ENCODE measurements around the gene CAV3. TPM values are rescaled to one million over a fixed set of nuclear protein-coding genes. Genes with fewer than 3 reads are reported as not detected.

The CAV3 gene
- total and polyA plus RNA-seq, 7 donors: 20.5 to 71.1 (median 49.3) TPM

DNA sequence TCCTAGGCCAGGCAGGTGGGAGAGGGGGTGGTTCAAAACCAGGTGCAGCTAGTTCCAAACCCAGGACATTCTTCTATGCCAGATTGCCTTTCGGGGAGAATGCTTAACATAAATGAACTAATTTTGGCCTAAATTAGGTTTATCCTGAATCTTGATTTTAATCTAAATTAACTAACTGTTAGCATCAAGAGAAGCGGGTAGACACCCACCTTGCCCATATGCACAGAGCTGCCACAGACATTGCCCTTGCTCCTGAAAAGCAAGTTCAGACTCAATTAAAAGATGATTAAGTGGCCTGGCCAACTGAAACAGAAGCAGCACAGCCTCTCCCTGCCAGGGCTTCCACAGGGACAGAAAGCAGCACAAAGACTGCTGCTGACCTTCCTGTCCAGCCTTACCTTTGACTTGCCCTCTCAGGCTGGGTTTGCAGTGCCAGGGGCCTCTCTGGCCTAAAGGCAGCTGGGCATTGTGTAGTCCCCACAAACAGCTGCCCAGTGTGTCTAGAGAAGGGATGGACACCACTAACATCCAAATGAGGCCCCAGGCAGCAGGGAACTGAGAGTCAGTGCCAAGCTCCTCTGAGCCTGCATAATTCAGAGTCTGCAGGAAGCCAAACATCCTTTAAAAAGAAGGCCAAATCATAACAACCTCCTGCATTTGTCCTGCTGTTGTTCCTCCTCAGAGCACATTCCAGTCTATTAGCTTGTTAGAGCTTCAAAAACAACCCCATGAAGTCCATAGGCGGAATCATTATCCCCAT lies 51.3 kb downstream of the CAV3 start:
- TF ChIP-seq, protein P1, sequence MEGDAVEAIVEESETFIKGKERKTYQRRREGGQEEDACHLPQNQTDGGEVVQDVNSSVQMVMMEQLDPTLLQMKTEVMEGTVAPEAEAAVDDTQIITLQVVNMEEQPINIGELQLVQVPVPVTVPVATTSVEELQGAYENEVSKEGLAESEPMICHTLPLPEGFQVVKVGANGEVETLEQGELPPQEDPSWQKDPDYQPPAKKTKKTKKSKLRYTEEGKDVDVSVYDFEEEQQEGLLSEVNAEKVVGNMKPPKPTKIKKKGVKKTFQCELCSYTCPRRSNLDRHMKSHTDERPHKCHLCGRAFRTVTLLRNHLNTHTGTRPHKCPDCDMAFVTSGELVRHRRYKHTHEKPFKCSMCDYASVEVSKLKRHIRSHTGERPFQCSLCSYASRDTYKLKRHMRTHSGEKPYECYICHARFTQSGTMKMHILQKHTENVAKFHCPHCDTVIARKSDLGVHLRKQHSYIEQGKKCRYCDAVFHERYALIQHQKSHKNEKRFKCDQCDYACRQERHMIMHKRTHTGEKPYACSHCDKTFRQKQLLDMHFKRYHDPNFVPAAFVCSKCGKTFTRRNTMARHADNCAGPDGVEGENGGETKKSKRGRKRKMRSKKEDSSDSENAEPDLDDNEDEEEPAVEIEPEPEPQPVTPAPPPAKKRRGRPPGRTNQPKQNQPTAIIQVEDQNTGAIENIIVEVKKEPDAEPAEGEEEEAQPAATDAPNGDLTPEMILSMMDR (IDR thresholded peaks at IDR 0.05): no peak
- intact Hi-C loops (cut with DNase I): no loop called here
- no peaks in the 10 kb centered on the region for H3K4me1 ChIP-seq
- H3K27me3 ChIP-seq (ENCODE audit: insufficient read depth in 3 of 3, low read length in 2 of 3): no peaks in the 10 kb centered on the region
- no peak overlapping the region for H3K4me3 ChIP-seq
- DNase-seq (no peak), ATAC-seq (no peak)
- H3K9me3 ChIP-seq: peaks cover 12% of the 10 kb centered on the region
- no peak overlapping the region for H3K27ac ChIP-seq
- WGBS, 3 donors: 67 to 85% (median 84%) methylated on average over 3 of the region's 3 CpGs
- no peaks in the 10 kb centered on the region for H3K36me3 ChIP-seq (ENCODE audit: insufficient read depth in 1 of 2, low read depth in 1 of 2)

DNA sequence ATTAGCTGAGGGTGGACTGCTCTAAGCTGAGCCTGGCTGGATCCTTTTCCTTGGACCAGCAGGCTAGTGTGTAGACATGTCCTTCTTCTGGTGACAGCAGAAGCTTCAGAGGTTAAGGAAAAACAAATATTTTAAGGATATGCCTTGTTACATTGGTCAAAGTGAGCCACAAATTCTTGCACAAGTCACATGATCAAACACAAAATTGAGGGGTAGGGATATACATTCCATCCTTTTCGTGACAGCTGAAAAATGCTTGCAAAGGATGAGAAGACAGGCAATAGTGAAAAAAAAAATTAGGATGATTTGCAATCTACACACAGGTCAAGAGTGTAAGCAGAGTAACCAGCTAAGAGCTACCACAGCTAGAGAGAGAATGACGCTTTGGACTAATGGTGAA lies 56.9 kb downstream of the CAV3 start:
- no peak overlapping the region for H3K27ac ChIP-seq
- H3K4me1 ChIP-seq: no peaks in the 10 kb centered on the region
- DNase-seq: no peak
- H3K9me3 ChIP-seq: peaks cover 12% of the 10 kb centered on the region
- H3K36me3 ChIP-seq (ENCODE audit: insufficient read depth in 1 of 2, low read depth in 1 of 2): no peaks in the 10 kb centered on the region
- TF ChIP-seq, protein P1 (IDR thresholded peaks at IDR 0.05): no peak
- no peak for ATAC-seq
- H3K4me3 ChIP-seq: no peak overlapping the region
- 79 to 94% (median 89%) methylated on average over 2 of the region's 2 CpGs for WGBS, 3 donors
- no peaks in the 10 kb centered on the region for H3K27me3 ChIP-seq (ENCODE audit: insufficient read depth in 3 of 3, low read length in 2 of 3)
- intact Hi-C loops (cut with DNase I): no loop called here

DNA sequence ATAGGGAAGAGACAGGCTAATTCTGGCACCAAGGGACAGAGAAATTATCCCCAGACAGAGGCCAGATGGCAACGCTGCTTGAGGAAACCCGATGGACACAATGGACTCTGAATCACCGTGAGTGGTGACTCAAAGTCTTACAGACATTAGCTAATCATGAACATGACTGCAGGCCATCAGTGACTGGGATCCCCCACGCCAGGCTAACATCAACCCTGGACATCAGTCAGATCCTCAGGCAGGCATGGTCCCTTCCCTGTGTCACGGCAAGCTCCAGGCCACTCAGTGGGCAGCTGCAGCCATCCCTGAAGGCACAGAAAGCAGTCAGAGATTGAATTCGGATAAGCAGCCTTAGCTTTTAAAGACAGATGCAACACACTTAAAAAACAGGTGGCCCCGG lies 59.6 kb downstream of the CAV3 start:
- WGBS, 3 donors: 73 to 81% (median 75%) methylated on average over 7 of the region's 7 CpGs
- DNase-seq: no peak

DNA sequence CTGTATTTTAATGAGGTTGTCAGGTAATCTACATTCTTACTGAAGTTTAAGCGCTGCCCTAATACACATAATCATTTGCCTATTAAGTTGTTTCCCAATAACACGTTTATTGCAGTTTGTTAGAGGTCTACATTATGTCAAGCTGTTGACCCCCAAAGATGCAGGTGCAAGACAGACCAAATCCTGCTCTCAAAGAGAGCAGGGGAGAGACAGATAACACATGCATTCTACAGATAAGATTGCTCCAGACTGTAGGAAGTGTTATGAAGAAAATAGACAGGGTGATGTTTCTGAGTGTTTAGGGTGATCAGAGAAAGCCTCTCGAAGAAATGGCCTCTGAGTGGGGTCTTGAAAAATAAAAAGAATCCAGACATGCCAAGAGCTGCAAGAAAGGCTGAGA lies 60.6 kb downstream of the CAV3 start:
- no peaks in the 10 kb centered on the region for H3K4me1 ChIP-seq
- ATAC-seq (no peak), DNase-seq (no peak)
- no peaks in the 10 kb centered on the region for H3K27me3 ChIP-seq (ENCODE audit: insufficient read depth in 3 of 3, low read length in 2 of 3)
- no peaks in the 10 kb centered on the region for H3K36me3 ChIP-seq (ENCODE audit: insufficient read depth in 1 of 2, low read depth in 1 of 2)
- peaks cover 3% of the 10 kb centered on the region for H3K9me3 ChIP-seq
- H3K4me3 ChIP-seq: no peak overlapping the region
- intact Hi-C loops (cut with DNase I): no loop called here
- H3K27ac ChIP-seq: no peak overlapping the region
- TF ChIP-seq, protein P1 (IDR thresholded peaks at IDR 0.05): no peak
- WGBS, 3 donors: 93 to 95% (median 93%) methylated on average over 3 of the region's 3 CpGs

More for the DNA sequence above, 59.6 kb downstream of the CAV3 start:
- Histone ChIP-seq H3K27me3 (ENCODE audit: insufficient read depth in 3 of 3, low read length in 2 of 3) (no peaks in the 10 kb centered on the region), H3K27ac (no peak overlapping the region), H3K4me3 (no peak overlapping the region), H3K4me1 (no peaks in the 10 kb centered on the region), H3K9me3 (peaks cover 12% of the 10 kb centered on the region), H3K36me3 (ENCODE audit: insufficient read depth in 1 of 2, low read depth in 1 of 2) (no peaks in the 10 kb centered on the region)
- no peak for ATAC-seq
- intact Hi-C loops (cut with DNase I): no loop called here
- TF ChIP-seq, protein P1 (IDR thresholded peaks at IDR 0.05): no peak

Other genes starting within 250 kb of the CAV3 start
- gene LMCD1, start 232.0 kb upstream of the CAV3 start, total RNA-seq: 1,000 to 10,000 TPM in 1 of 4 donors, 100 to 1,000 TPM in 3; 340 to 1,074 (median 476) TPM
- 1,000 to 10,000 TPM in 1 of 3 donors, 100 to 1,000 TPM in 1, 10 to 100 TPM in 1; 83.0 to 1,120 (median 129) TPM for gene LMCD1, start 232.0 kb upstream of the CAV3 start, polyA plus RNA-seq
- gene SSUH2, start 89.0 kb upstream of the CAV3 start, total RNA-seq: 1 to 10 TPM in 1 of 4 donors, under 1 TPM in 3; 0.24 to 1.1 (median 0.53) TPM
- under 1 TPM; 0.11 to 0.49 (median 0.36) TPM for gene SSUH2, start 89.0 kb upstream of the CAV3 start, polyA plus RNA-seq
- gene OXTR, start 35.8 kb downstream of the CAV3 start, total RNA-seq: under 1 TPM in 2 of 4 donors, not detected in 2; 0.11 to 0.16 TPM
- gene OXTR, start 35.8 kb downstream of the CAV3 start, polyA plus RNA-seq: under 1 TPM; 0.09 to 0.38 (median 0.12) TPM
- 1 to 10 TPM; 1.3 to 2.3 (median 2.2) TPM for gene RAD18, start 229.7 kb downstream of the CAV3 start, total RNA-seq
- gene RAD18, start 229.7 kb downstream of the CAV3 start, polyA plus RNA-seq: 1 to 10 TPM in 2 of 3 donors, under 1 TPM in 1; 0.51 to 2.5 (median 1.2) TPM

Data from psoas muscle (tissue), 8 donors.